Fibroblast of mammary gland (primary cell): ENCODE results near the gene AFG1L.
"Not testable (repeated sequence)": the region's sequence is repeated elsewhere in the genome, so short reads cannot be mapped to it uniquely, and the experiment has no call there.

ENCODE experiments used
- DNase-seq: peaks from one replicate; pipeline ENCODE4 v3.0.0-alpha.2; 2010; ENCODE audit warnings: low read depth
- H3K4me3 ChIP-seq: 2 replicates; pipeline ENCODE4 v1.5.1; 2011; ENCODE audit warnings: low read depth, mild to moderate bottlenecking, low read length, moderate library complexity; ENCODE audit not compliant: control insufficient read depth
- TF ChIP-seq, protein P1 (sequence below): conservative IDR thresholded peaks from 2 replicates; pipeline ENCODE4 v1.5.1; 2011; ENCODE audit warnings: low read depth, low read length, inconsistent platforms; ENCODE audit not compliant: control insufficient read depth, insufficient read depth

Gene AFG1L

DNA sequence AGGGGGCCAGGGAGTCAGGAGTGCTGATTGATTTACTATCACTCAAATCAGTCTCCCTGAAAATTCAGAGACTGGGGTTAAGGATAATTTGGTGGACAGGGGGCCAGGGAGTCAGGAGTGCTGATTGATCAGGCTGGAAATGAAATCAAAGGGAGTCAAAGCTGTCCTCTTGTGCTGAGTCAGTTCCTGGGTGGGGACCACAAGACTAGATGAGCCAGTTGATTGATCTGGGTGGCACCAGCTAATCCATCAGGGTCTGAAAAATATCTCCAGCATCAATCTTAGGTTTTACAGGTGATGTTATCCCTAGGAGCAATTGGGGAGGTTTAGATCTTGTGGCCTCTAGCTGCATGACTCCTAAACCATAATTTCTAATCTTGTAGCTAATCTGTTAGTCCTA is 6.1 kb upstream of the AFG1L start:
- H3K4me3 ChIP-seq: no peak overlapping the region
- no peak for DNase-seq
- TF ChIP-seq, protein P1, sequence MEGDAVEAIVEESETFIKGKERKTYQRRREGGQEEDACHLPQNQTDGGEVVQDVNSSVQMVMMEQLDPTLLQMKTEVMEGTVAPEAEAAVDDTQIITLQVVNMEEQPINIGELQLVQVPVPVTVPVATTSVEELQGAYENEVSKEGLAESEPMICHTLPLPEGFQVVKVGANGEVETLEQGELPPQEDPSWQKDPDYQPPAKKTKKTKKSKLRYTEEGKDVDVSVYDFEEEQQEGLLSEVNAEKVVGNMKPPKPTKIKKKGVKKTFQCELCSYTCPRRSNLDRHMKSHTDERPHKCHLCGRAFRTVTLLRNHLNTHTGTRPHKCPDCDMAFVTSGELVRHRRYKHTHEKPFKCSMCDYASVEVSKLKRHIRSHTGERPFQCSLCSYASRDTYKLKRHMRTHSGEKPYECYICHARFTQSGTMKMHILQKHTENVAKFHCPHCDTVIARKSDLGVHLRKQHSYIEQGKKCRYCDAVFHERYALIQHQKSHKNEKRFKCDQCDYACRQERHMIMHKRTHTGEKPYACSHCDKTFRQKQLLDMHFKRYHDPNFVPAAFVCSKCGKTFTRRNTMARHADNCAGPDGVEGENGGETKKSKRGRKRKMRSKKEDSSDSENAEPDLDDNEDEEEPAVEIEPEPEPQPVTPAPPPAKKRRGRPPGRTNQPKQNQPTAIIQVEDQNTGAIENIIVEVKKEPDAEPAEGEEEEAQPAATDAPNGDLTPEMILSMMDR: no peak

DNA sequence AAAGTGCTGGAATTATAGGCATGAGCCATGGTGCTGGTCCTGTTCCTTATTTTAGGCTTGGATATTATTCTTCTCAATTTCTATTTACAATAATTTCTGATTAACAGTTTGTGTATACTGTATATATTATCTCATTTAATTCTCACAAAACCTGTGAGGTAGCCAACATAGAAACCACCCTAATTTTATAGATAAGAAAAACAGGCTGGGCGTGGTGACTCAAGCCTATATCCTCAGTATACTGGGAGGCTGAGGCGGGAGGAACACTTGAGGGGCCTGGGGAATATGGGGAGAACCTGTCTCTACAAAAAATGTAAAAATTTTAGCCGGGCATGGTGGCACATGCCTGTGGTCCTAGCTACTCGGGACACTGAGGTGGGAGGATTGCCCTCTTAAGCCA is 3.8 kb upstream of the AFG1L start:
- no peak for DNase-seq
- TF ChIP-seq, protein P1: no peak

DNA sequence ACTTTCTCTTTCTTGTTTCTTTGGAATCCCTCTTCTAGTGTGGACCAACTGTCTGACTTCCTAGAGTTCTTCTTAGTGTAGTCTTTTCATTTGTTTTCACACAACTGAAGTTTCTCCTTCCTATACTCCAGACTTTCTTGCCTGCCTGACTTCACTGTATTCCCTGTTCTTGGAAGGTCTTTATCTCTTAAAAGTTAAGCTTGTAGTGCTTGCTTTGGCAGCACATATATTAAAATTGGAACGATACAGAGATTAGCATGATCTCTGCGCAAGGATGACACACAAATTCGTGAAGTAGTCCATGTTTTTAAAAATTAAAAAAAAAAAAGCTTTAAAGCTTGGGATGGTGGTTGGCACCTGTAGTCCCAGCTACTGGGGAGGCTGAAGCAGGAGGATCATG is 2.3 kb upstream of the AFG1L start:
- not testable (repeated sequence) for H3K4me3 ChIP-seq, DNase-seq

More for the DNA sequence above, 3.8 kb upstream of the AFG1L start:
- no peak overlapping the region for H3K4me3 ChIP-seq

DNA sequence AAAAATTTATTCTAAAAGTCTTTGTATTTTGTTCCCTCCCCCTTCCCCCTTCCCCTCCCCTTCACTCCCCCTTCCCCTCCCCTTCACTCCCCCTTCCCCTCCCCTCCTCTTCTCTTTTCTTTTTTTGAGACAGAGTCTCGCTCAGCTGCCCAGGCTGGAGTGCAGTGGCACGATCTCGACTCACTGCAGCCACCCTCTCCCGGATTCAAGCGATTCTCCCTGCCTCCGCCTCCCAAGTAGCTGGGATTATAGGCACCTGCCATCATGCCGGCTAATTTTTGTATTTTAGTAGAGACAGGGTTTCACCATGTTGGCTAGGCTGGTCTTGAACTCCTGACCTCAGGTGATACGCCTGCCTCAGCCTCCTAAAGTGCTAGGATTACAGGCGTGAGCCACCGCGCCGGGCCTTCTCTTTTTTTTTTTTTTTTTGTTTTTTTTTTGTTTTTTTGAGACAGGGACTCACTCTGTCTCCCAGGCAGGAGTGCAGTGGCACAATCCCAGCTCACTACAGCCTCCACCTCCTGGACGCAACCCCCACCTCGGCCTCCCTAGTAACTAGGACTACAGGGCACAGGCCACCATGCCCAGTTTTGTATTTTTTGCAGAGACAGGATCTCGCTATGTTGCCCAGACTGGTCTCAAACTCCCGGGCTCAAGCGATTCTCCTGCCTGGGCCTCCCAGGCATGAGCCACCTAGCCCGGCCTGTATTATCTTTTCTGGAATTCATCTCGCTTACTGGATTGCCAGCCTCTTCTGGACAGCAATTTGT is 1.1 kb upstream of the AFG1L start:
- H3K4me3 ChIP-seq: no peak overlapping the region
- DNase-seq: no peak
- TF ChIP-seq, protein P1: no peak

DNA sequence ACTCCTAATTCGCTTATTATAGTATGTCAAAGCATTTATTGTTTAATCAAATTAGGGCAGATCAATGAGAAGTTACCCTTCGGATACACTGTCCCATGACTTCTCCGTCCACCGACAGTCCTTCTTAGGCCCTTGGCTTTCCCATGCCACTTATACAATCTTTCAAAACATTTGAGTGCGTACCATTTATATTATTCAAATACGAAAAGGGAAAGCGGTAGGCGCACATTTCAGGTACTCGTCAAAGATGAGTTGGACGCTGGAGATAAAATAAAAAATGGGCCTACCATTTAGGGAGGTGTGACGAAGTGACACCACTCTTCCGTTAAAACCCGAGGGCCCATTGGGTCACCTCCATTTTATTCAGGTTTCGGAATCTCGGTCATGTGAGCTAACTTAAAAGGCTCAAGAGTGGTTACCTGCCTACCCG is 542 bp upstream of the AFG1L start:
- H3K4me3 ChIP-seq: peak overlapping the region; percentile 75
- TF ChIP-seq, protein P1: no peak
- no peak for DNase-seq

DNA sequence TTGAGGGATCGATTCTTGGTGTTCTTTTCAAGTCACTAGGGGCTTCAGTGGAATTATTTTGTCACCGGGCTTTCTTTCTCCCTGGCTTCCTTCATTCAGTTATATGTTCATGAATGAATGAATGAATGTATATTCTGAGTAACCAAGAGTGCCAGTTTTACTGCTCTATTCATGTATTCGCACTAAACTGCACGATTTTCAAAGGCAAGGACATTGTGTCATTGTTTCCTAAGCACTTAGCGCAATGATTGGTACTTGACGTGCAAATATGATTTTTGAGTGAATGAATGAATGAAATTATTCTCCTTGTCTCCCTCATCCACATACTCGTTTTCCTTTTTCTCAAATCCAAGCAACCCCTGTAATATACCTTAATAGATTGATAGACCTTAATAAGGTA is 822 bp downstream of the AFG1L start:
- no peak for DNase-seq
- TF ChIP-seq, protein P1: no peak
- peak overlapping the region; percentile 75 for H3K4me3 ChIP-seq

DNA sequence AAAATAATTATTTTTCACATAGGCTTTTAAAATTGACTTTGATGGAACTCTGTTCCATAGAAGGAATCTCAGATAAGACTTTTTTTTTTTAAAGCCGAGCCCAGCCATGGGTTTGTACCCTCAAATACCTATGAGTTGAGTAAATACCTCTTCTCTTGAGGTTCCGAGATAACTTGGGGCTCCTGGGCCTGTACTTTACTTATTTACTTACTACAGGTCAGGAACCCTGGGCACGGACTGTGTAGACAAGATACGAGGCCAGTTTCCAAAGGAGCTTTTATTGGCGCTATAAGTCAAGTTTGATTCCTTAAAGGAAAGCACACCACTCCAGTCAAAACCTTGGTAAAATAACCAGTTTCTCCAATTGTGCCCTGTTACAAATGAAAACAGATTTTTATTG is 7.5 kb downstream of the AFG1L start:
- TF ChIP-seq, protein P1: no peak
- no peak for DNase-seq

More for the DNA sequence above, 7.5 kb downstream of the AFG1L start:
- no peak overlapping the region for H3K4me3 ChIP-seq
